SK-N-SH (cell line): ENCODE data around the gene ACSL1. TPM values are rescaled to one million over a fixed set of nuclear protein-coding genes. Genes with fewer than 3 reads are reported as not detected.

ENCODE experiments used
- CTCF ChIA-PET: fragments of 300-600, 350-600 bp; formaldehyde crosslinking; extraction: SDS; loops from one replicate; lab custom pipeline; 2021; lab: Yijun Ruan, JAX
- POLR2A ChIA-PET: fragments of 350-600 bp; sonication (Branson Sonifier 250); formaldehyde crosslinking; extraction: SDS; loops from one replicate; lab custom pipeline; 2020; ENCODE audit warnings: antibody characterized with exemption, inconsistent platforms; lab: Yijun Ruan, JAX
- DNase-seq: peaks from one replicate; pipeline ENCODE4 v3.0.0; 2012
- H2AFZ ChIP-seq: fragments of 200-600 bp; sonication (generic); 2 replicates; pipeline ENCODE4 v1.8.1; 2016; ENCODE audit warnings: antibody characterized with exemption, mild to moderate bottlenecking, low read depth
- H3F3A ChIP-seq: fragments of 200-600 bp; sonication (generic); replicated peaks from 2 replicates; pipeline ENCODE3; 2016; ENCODE audit warnings: antibody characterized with exemption, mild to moderate bottlenecking; ENCODE audit not compliant: insufficient read depth
- H3K27ac ChIP-seq, 2 experiments: fragments of 200-500 bp in 1 of 2; fragments of 200-600 bp in 1 of 2; sonication (Bioruptor generic) in 1 of 2; sonication (generic), shearing (Covaris generic) in 1 of 2; 2 replicates each; pipeline versions ENCODE4 v1.5.1 to v1.6.1; 2014 to 2016; ENCODE audit warnings: low read depth in 2 of 2, inconsistent platforms in 1 of 2, low read length in 1 of 2, mild to moderate bottlenecking in 1 of 2, mixed read lengths in 1 of 2
- H3K27me3 ChIP-seq: fragments of 200-600 bp; sonication (generic), shearing (Covaris generic); 2 replicates; pipeline ENCODE4 v1.6.1; 2016; ENCODE audit warnings: mixed run types; ENCODE audit not compliant: insufficient read depth
- H3K36me3 ChIP-seq, 2 experiments: fragments of 200-500 bp in 1 of 2; fragments of 200-600 bp in 1 of 2; sonication (Bioruptor generic) in 1 of 2; sonication (generic) in 1 of 2; replicated peaks in 1 of 2; 2 replicates each; pipeline versions ENCODE3 to v1.5.1; 2014 to 2016; ENCODE audit warnings: low read length in 1 of 2, mild to moderate bottlenecking in 1 of 2; ENCODE audit not compliant: insufficient read depth in 2 of 2, control insufficient read depth in 1 of 2
- H3K4me1 ChIP-seq, 2 experiments: fragments of 200-500 bp in 1 of 2; fragments of 200-600 bp in 1 of 2; sonication (Bioruptor generic) in 1 of 2; sonication (generic), shearing (Covaris generic) in 1 of 2; 2 replicates each; pipeline versions ENCODE4 v1.5.1 to v1.6.1; 2014 to 2016; ENCODE audit warnings: low read depth in 1 of 2, low read length in 1 of 2, mixed run types in 1 of 2; ENCODE audit not compliant: insufficient read depth in 2 of 2, control insufficient read depth in 1 of 2
- H3K4me2 ChIP-seq: fragments of 200-600 bp; sonication (generic), shearing (Covaris generic); 2 replicates; pipeline ENCODE4 v1.6.1; 2017; ENCODE audit warnings: mixed run types
- H3K4me3 ChIP-seq, 2 experiments: fragments of 200-500 bp in 1 of 2; fragments of 200-600 bp in 1 of 2; sonication (Bioruptor generic) in 1 of 2; sonication (generic), shearing (Covaris generic) in 1 of 2; 2 replicates each; pipeline versions ENCODE4 v1.5.1 to v1.8.1; 2014 to 2016; ENCODE audit warnings: low read depth in 2 of 2, inconsistent platforms in 1 of 2, low read length in 1 of 2, mild to moderate bottlenecking in 1 of 2, mixed read lengths in 1 of 2, moderate library complexity in 1 of 2
- H3K79me2 ChIP-seq: fragments of 200-600 bp; sonication (generic); 2 replicates; pipeline ENCODE4 v1.8.1; 2017; ENCODE audit warnings: mild to moderate bottlenecking; ENCODE audit not compliant: insufficient read depth
- H3K9ac ChIP-seq: fragments of 200-600 bp; sonication (generic); 2 replicates; pipeline ENCODE4 v1.6.1; 2017; ENCODE audit warnings: mixed run types
- H3K9me2 ChIP-seq: fragments of 200-600 bp; sonication (generic); 2 replicates; pipeline ENCODE4 v1.6.1; 2017; ENCODE audit warnings: mixed run types
- H3K9me3 ChIP-seq: fragments of 200-600 bp; sonication (generic); 2 replicates; pipeline ENCODE4 v1.6.1; 2017; ENCODE audit warnings: mixed run types, mild to moderate bottlenecking, moderate library complexity
- H4K20me1 ChIP-seq: fragments of 200-600 bp; sonication (generic); 2 replicates; pipeline ENCODE4 v1.6.1; 2017; ENCODE audit warnings: mild to moderate bottlenecking, mixed run types; ENCODE audit not compliant: insufficient read depth
- CHD2 ChIP-seq: fragments of 150-350 bp; IDR thresholded peaks from 2 replicates; pipeline ENCODE4 v1.6.1; 2018; ENCODE audit warnings: low read length; ENCODE audit not compliant: partially characterized antibody
- FOSL2 ChIP-seq: IDR thresholded peaks from 2 replicates; pipeline ENCODE4 v1.4.0; 2012; ENCODE audit warnings: low read depth, mild to moderate bottlenecking, moderate library complexity, borderline replicate concordance
- FOXJ3 ChIP-seq: sonication (generic); formaldehyde crosslinking; IDR thresholded peaks from 2 replicates; pipeline ENCODE4 v1.5.1; 2020; ENCODE audit warnings: mild to moderate bottlenecking, missing genetic modification reagents
- FOXM1 ChIP-seq: IDR thresholded peaks from 2 replicates; pipeline ENCODE4 v1.4.0; 2012; ENCODE audit warnings: low read depth, mild to moderate bottlenecking
- GATA2 ChIP-seq: sonication (generic); formaldehyde crosslinking; IDR thresholded peaks from 2 replicates; pipeline ENCODE4 v1.5.0; 2020; ENCODE audit warnings: mild to moderate bottlenecking, missing genetic modification reagents
- JUND ChIP-seq: IDR thresholded peaks from 2 replicates; pipeline ENCODE4 v1.4.0; 2012
- MEF2A ChIP-seq: IDR thresholded peaks from 2 replicates; pipeline ENCODE4 v1.4.0; 2012; ENCODE audit warnings: low read depth, borderline replicate concordance
- MXI1 ChIP-seq: IDR thresholded peaks from 2 replicates; pipeline ENCODE4 v1.6.1; 2012; ENCODE audit warnings: mild to moderate bottlenecking, low read depth, low read length, improper control_type of control experiment
- NFIC ChIP-seq: IDR thresholded peaks from 2 replicates; pipeline ENCODE4 v1.4.0; 2012; ENCODE audit warnings: borderline replicate concordance
- NRF1 ChIP-seq: IDR thresholded peaks from 2 replicates; pipeline ENCODE4 v1.6.1; 2012; ENCODE audit warnings: low read depth, mild to moderate bottlenecking, low read length
- RXRA ChIP-seq: IDR thresholded peaks from 2 replicates; pipeline ENCODE4 v1.4.0; 2012; ENCODE audit warnings: low read depth, mild to moderate bottlenecking, borderline replicate concordance
- SMC3 ChIP-seq: IDR thresholded peaks from 2 replicates; pipeline ENCODE4 v1.6.1; 2012; ENCODE audit warnings: low read depth, low read length, improper control_type of control experiment
- TAF1 ChIP-seq: IDR thresholded peaks from 2 replicates; pipeline ENCODE4 v1.6.1; 2012; ENCODE audit warnings: low read depth, mild to moderate bottlenecking, low read length, moderate library complexity, borderline replicate concordance
- polyA plus RNA-seq, 3 experiments: library from polyadenylated mRNA; depleted of rRNA; stranded (reverse); fragments of >200 nt; gene quantifications; 2 replicates each; pipeline ENCODE4 v1.2.3, GENCODE V29; 2012
- TF ChIP-seq, protein P1 (sequence below): IDR thresholded peaks from 2 replicates; pipeline ENCODE4; 2012
- TF ChIP-seq, protein P2 (sequence below): IDR thresholded peaks from 2 replicates; pipeline ENCODE4 v1.4.0; 2012; ENCODE audit warnings: low read depth, borderline replicate concordance
- TF ChIP-seq, protein P3 (sequence below): fragments of 150-350 bp; IDR thresholded peaks from 2 replicates; pipeline ENCODE4 v1.6.1; 2016; ENCODE audit warnings: mild to moderate bottlenecking, low read depth, low read length
- TF ChIP-seq, protein P4 (sequence below): IDR thresholded peaks from 2 replicates; pipeline ENCODE4 v1.6.1; 2012; ENCODE audit warnings: mild to moderate bottlenecking, low read depth, low read length, moderate library complexity
- TF ChIP-seq, protein P5 (sequence below): fragments of 150-350 bp; IDR thresholded peaks from 2 replicates; pipeline ENCODE4 v1.6.1; 2017; ENCODE audit warnings: antibody characterized with exemption, low read length, low read depth, borderline replicate concordance
- TF ChIP-seq, protein P6 (sequence below): IDR thresholded peaks from 2 replicates; pipeline ENCODE4 v1.4.0; 2012; ENCODE audit warnings: low read depth

The ACSL1 gene
- polyA plus RNA-seq, 1 of the 3 experiments (the other 2 are of a cell fraction): 7.9 TPM

DNA sequence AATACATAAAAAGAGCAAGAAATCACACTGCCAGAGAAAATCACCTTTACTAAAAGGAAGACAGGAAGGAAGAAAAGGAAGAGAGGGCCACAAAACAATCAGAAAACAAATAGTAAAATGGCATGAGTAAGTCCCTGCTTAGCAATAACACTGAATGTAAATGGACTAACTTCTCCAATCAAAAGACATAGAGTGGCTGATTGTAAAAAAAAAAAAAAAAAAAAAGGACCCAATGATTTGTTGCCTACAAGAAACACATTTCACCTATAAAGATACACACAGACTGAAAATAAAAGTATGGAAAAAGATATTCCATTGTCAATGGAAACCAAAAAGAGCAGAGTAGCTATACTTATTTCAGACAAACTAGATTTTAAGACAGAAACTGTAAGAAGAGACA is 104.5 kb downstream of the ACSL1 start:
- H3K9ac ChIP-seq: no peak overlapping the region
- H4K20me1 ChIP-seq: no peaks in the 10 kb centered on the region
- CTCF ChIA-PET: interaction anchor here (0.9 to 1.0 kb wide), 3 partner anchors 9 to 24 kb away, joined by 3 to 4 read pairs (median 3); no protein-coding TSS in a partner anchor
- no peaks in the 10 kb centered on the region; the same call in 1 of the 2 replicates for H3K9me3 ChIP-seq
- no peak for DNase-seq
- H3F3A ChIP-seq: no peaks in the 10 kb centered on the region
- no peaks in the 10 kb centered on the region for H3K9me2 ChIP-seq
- H2AFZ ChIP-seq: no peak overlapping the region
- H3K4me2 ChIP-seq: no peak overlapping the region
- no peak overlapping the region for H3K4me3 ChIP-seq
- no peaks in the 10 kb centered on the region for H3K27me3 ChIP-seq
- TF ChIP-seq FOXM1 (no peak), NFIC (no peak), GATA2 (no peak), FOXJ3 (CRISPR knock-in tag) (no peak), CHD2 (no peak), JUND (no peak), RXRA (no peak), TAF1 (no peak), FOSL2 (no peak), SMC3 (no peak), MEF2A (no peak), MXI1 (no peak), NRF1 (no peak)
- TF ChIP-seq, protein P1, sequence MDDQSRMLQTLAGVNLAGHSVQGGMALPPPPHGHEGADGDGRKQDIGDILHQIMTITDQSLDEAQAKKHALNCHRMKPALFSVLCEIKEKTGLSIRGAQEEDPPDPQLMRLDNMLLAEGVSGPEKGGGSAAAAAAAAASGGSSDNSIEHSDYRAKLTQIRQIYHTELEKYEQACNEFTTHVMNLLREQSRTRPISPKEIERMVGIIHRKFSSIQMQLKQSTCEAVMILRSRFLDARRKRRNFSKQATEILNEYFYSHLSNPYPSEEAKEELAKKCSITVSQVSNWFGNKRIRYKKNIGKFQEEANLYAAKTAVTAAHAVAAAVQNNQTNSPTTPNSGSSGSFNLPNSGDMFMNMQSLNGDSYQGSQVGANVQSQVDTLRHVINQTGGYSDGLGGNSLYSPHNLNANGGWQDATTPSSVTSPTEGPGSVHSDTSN: no peak
- TF ChIP-seq, protein P2, sequence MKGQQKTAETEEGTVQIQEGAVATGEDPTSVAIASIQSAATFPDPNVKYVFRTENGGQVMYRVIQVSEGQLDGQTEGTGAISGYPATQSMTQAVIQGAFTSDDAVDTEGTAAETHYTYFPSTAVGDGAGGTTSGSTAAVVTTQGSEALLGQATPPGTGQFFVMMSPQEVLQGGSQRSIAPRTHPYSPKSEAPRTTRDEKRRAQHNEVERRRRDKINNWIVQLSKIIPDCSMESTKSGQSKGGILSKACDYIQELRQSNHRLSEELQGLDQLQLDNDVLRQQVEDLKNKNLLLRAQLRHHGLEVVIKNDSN: no peak
- TF ChIP-seq, protein P3, sequence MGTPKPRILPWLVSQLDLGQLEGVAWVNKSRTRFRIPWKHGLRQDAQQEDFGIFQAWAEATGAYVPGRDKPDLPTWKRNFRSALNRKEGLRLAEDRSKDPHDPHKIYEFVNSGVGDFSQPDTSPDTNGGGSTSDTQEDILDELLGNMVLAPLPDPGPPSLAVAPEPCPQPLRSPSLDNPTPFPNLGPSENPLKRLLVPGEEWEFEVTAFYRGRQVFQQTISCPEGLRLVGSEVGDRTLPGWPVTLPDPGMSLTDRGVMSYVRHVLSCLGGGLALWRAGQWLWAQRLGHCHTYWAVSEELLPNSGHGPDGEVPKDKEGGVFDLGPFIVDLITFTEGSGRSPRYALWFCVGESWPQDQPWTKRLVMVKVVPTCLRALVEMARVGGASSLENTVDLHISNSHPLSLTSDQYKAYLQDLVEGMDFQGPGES: no peak
- TF ChIP-seq, protein P4, sequence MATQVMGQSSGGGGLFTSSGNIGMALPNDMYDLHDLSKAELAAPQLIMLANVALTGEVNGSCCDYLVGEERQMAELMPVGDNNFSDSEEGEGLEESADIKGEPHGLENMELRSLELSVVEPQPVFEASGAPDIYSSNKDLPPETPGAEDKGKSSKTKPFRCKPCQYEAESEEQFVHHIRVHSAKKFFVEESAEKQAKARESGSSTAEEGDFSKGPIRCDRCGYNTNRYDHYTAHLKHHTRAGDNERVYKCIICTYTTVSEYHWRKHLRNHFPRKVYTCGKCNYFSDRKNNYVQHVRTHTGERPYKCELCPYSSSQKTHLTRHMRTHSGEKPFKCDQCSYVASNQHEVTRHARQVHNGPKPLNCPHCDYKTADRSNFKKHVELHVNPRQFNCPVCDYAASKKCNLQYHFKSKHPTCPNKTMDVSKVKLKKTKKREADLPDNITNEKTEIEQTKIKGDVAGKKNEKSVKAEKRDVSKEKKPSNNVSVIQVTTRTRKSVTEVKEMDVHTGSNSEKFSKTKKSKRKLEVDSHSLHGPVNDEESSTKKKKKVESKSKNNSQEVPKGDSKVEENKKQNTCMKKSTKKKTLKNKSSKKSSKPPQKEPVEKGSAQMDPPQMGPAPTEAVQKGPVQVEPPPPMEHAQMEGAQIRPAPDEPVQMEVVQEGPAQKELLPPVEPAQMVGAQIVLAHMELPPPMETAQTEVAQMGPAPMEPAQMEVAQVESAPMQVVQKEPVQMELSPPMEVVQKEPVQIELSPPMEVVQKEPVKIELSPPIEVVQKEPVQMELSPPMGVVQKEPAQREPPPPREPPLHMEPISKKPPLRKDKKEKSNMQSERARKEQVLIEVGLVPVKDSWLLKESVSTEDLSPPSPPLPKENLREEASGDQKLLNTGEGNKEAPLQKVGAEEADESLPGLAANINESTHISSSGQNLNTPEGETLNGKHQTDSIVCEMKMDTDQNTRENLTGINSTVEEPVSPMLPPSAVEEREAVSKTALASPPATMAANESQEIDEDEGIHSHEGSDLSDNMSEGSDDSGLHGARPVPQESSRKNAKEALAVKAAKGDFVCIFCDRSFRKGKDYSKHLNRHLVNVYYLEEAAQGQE: no peak
- TF ChIP-seq, protein P5, sequence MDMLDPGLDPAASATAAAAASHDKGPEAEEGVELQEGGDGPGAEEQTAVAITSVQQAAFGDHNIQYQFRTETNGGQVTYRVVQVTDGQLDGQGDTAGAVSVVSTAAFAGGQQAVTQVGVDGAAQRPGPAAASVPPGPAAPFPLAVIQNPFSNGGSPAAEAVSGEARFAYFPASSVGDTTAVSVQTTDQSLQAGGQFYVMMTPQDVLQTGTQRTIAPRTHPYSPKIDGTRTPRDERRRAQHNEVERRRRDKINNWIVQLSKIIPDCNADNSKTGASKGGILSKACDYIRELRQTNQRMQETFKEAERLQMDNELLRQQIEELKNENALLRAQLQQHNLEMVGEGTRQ: no peak
- TF ChIP-seq, protein P6, sequence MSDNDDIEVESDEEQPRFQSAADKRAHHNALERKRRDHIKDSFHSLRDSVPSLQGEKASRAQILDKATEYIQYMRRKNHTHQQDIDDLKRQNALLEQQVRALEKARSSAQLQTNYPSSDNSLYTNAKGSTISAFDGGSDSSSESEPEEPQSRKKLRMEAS: no peak
- no peaks in the 10 kb centered on the region for H3K4me1 ChIP-seq
- POLR2A ChIA-PET: no interaction called here
- H3K79me2 ChIP-seq: peaks cover 25% of the 10 kb centered on the region; the same call in 1 of the 2 replicates
- no peak overlapping the region for H3K27ac ChIP-seq
- H3K36me3 ChIP-seq: peaks cover 43 to 51% of the 10 kb centered on the region in 2 experiments
